Gastroesophageal sphincter (tissue), 4 donors: ENCODE data around the gene CBLN3. TPM values are rescaled to one million over a fixed set of nuclear protein-coding genes. Genes with fewer than 3 reads are reported as not detected.

ENCODE experiments used
- ATAC-seq: fragments of 150-250 bp; one replicate; pipeline ENCODE4 v1.9.1; 2016; ENCODE audit warnings: mild to moderate bottlenecking, moderate library complexity
- H3K27ac ChIP-seq, 4 donors: fragments of 200-600 bp; sonication (generic) in 3 of 4; 1 replicate in 3 of 4; 2 replicates in 1 of 4; pipeline ENCODE4 v1.5.1; 2016 to 2019
- H3K27me3 ChIP-seq: fragments of 200-600 bp; sonication (generic); one replicate; pipeline ENCODE4 v1.5.1; 2019
- H3K36me3 ChIP-seq, 2 donors: fragments of 200-600 bp; sonication (generic); one replicate each; pipeline ENCODE4 v1.5.1; 2019; ENCODE audit warnings: control low read depth in 1 of 2
- H3K4me1 ChIP-seq, 3 donors: fragments of 200-600 bp; sonication (generic); 1 replicate in 2 of 3; 2 replicates in 1 of 3; pipeline ENCODE4 v1.5.1; 2016 to 2019; ENCODE audit warnings: control low read depth in 2 of 3
- H3K4me3 ChIP-seq, 2 donors: fragments of 200-600 bp; sonication (generic); one replicate each; pipeline ENCODE4 v1.5.1; 2019; ENCODE audit warnings: mild to moderate bottlenecking in 1 of 2, moderate library complexity in 1 of 2
- H3K9me3 ChIP-seq, 3 donors: fragments of 200-600 bp; sonication (generic); one replicate each; pipeline ENCODE4 v1.5.1; 2017 to 2019; ENCODE audit warnings: control low read depth in 2 of 3
- CTCF ChIP-seq, 4 experiments: fragments of 200-600 bp in 2 of 4; fragments of 450-650 bp in 2 of 4; sonication (generic) in 1 of 4; IDR thresholded peaks; one replicate each; pipeline ENCODE4 v1.5.1; 2017 to 2019; ENCODE audit warnings: antibody characterized with exemption in 4 of 4, mild to moderate bottlenecking in 2 of 4, moderate library complexity in 2 of 4
- EP300 ChIP-seq: sonication (generic); formaldehyde crosslinking; IDR thresholded peaks from one replicate; pipeline ENCODE4 v1.6.1; 2017; ENCODE audit warnings: antibody characterized with exemption, mild to moderate bottlenecking
- POLR2A ChIP-seq, 2 donors: fragments of 450-650 bp; IDR thresholded peaks; one replicate each; pipeline ENCODE4 v1.6.1; 2017; ENCODE audit warnings: antibody characterized with exemption in 2 of 2, mild to moderate bottlenecking in 2 of 2, moderate library complexity in 1 of 2
- POLR2AphosphoS5 ChIP-seq: sonication (generic); formaldehyde crosslinking; IDR thresholded peaks from one replicate; pipeline ENCODE4 v1.6.1; 2017; ENCODE audit warnings: antibody characterized with exemption
- WGBS, 2 donors: methylation state at CpG; one replicate each; pipeline ENCODE4 v1.1.5; 2018; ENCODE audit warnings: low coverage in 1 of 2; 5-methylcytosine and 5-hydroxymethylcytosine counted together
- total RNA-seq, 4 donors: library from RNA; depleted of rRNA; stranded (reverse); fragments of >200 nt; gene quantifications; one replicate each; pipeline ENCODE4 v1.1.0, GENCODE V29; 2016

Gene CBLN3
- total RNA-seq, 4 donors from 2014 or later, result 0.49 to 2.8 (median 2.1) TPM

- ATAC-seq, result no peak
- Histone ChIP-seq H3K27ac (no peak overlapping the region), H3K9me3 (no peaks in the 10 kb centered on the region), H3K4me3 (no peak overlapping the region), H3K4me1 (peaks cover 0 to 28% (median 4%) of the 10 kb centered on the region in 3 donors), H3K36me3 (peaks cover 0 to 60% of the 10 kb centered on the region in 2 donors), H3K27me3 (no peaks in the 10 kb centered on the region)
- TF ChIP-seq CTCF (IDR thresholded peaks at IDR 0.05) (no peak), POLR2A (IDR thresholded peaks at IDR 0.05) (no peak), EP300 (no peak), POLR2AphosphoS5 (no peak)
- 83% methylated on average over 1 of the region's 7 CpGs; no CpG with 5 or more reads in 1 of the 2 donors for WGBS, 2 donors
Measured at GRCh38 chr14:24377126-24377525, 52.3 kb downstream of the CBLN3 start.

Other genes with a start within 250 kb of the CBLN3 start
- 10 to 100 TPM; 16.8 to 31.6 (median 27.0) TPM for gene IPO4, start 240.9 kb downstream of the CBLN3 start, total RNA-seq
- 10 to 100 TPM; 34.7 to 53.3 (median 45.0) TPM for gene TM9SF1, start 234.2 kb downstream of the CBLN3 start, total RNA-seq
- gene TSSK4, start 224.0 kb downstream of the CBLN3 start, total RNA-seq, result under 1 TPM in 1 of 4 donors, not detected in 3; 0.40 TPM
- 100 to 1,000 TPM in 2 of 4 donors, 10 to 100 TPM in 2; 93.4 to 134 (median 106) TPM for gene CHMP4A, start 216.2 kb downstream of the CBLN3 start, total RNA-seq
- gene MDP1, start 213.6 kb downstream of the CBLN3 start, total RNA-seq, result 10 to 100 TPM in 3 of 4 donors, 1 to 10 TPM in 1; 6.9 to 17.1 (median 11.4) TPM
- 100 to 1,000 TPM; 136 to 193 (median 168) TPM for gene NEDD8, start 197.3 kb downstream of the CBLN3 start, total RNA-seq
- gene GMPR2, start 196.7 kb downstream of the CBLN3 start, total RNA-seq, result 10 to 100 TPM; 46.0 to 70.5 (median 59.8) TPM
- 10 to 100 TPM; 53.2 to 72.5 (median 70.0) TPM for gene TINF2, start 187.0 kb downstream of the CBLN3 start, total RNA-seq
- gene TGM1, start 166.5 kb downstream of the CBLN3 start, total RNA-seq, result 10 to 100 TPM in 1 of 4 donors, 1 to 10 TPM in 3; 1.3 to 43.3 (median 6.3) TPM
- 10 to 100 TPM; 12.9 to 27.6 (median 16.5) TPM for gene RABGGTA, start 158.1 kb downstream of the CBLN3 start, total RNA-seq
- 10 to 100 TPM in 3 of 4 donors, 1 to 10 TPM in 1; 8.2 to 33.0 (median 17.7) TPM for gene DHRS1, start 129.9 kb downstream of the CBLN3 start, total RNA-seq
- gene NOP9, start 129.8 kb downstream of the CBLN3 start, total RNA-seq, result 10 to 100 TPM; 19.4 to 29.2 (median 22.8) TPM
- gene CIDEB, start 121.7 kb downstream of the CBLN3 start, total RNA-seq, result 10 to 100 TPM in 2 of 4 donors, 1 to 10 TPM in 2; 4.9 to 12.5 (median 9.5) TPM
- gene LTB4R2, start 119.5 kb downstream of the CBLN3 start, total RNA-seq, result 1 to 10 TPM; 2.4 to 5.0 (median 3.4) TPM
- gene LTB4R, start 118.2 kb downstream of the CBLN3 start, total RNA-seq, result 1 to 10 TPM; 3.0 to 4.2 (median 3.4) TPM
- gene ADCY4, start 94.6 kb downstream of the CBLN3 start, total RNA-seq, result 10 to 100 TPM; 13.3 to 40.5 (median 22.6) TPM
- 1 to 10 TPM; 3.1 to 8.9 (median 3.9) TPM for gene RIPK3, start 89.7 kb downstream of the CBLN3 start, total RNA-seq
- 10 to 100 TPM; 33.5 to 63.5 (median 57.9) TPM for gene NFATC4, start 61.5 kb downstream of the CBLN3 start, total RNA-seq
- gene NYNRIN, start 30.7 kb downstream of the CBLN3 start, total RNA-seq, result 10 to 100 TPM in 2 of 4 donors, 1 to 10 TPM in 2; 6.9 to 19.9 (median 11.5) TPM
- 10 to 100 TPM; 50.7 to 68.0 (median 61.3) TPM for gene KHNYN, start 286 bp upstream of the CBLN3 start, total RNA-seq
- gene SDR39U1, start 13.1 kb upstream of the CBLN3 start, total RNA-seq, result 10 to 100 TPM; 21.5 to 39.7 (median 31.3) TPM
- 1 to 10 TPM in 1 of 4 donors, under 1 TPM in 1, not detected in 2; 0.93 to 9.8 TPM for gene CMA1, start 78.6 kb upstream of the CBLN3 start, total RNA-seq
- 10 to 100 TPM in 1 of 4 donors, 1 to 10 TPM in 2, not detected in 1; 2.1 to 17.2 (median 5.4) TPM for gene CTSG, start 146.6 kb upstream of the CBLN3 start, total RNA-seq
- under 1 TPM in 1 of 4 donors, not detected in 3; 0.81 TPM for gene GZMH, start 180.0 kb upstream of the CBLN3 start, total RNA-seq
- 1 to 10 TPM in 2 of 4 donors, not detected in 2; 2.0 to 2.9 TPM for gene GZMB, start 204.5 kb upstream of the CBLN3 start, total RNA-seq